ENCODE data around the gene NR3C1. TPM values are rescaled to one million over a fixed set of nuclear protein-coding genes. Genes with fewer than 3 reads are reported as not detected.

NR3C1 gene
- total RNA-seq, 1 donor from 2014 or later = 47.8 TPM

DNA sequence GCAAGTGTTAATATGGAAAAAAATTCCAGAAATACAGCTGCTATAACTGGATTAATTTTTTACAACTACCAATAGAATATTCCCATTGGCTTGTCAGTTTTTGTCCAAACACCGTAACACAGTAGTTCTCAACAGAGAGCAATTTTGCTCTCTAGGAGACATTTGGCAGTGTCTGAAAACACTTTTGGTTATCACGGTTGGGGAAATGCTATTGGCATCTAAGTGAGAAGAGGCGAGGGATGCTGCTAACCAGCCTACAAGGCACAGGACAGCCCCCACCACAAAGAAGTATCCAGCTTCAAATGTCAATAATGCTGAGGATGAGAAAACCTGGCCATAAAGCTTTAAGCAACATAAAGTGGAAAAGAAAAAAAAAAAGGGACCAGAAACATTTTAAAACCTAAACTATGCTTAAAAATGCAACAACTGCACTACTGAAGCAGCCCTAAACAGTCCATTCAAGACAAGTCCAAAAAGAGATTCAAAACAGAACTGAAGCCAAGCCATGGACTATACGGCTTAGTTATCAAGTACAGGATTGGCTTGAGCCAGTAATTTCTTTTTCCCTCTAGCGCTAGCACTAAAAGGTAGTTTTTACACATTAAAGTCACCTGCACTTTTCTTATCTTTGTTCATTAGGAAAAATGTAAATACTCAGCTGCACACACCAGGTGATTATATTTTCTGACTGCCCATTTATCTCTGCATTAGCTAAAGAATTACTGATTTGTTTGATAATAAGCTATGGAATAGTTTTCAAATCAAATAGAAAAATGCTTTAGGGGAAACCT, 83.9 kb downstream of the NR3C1 start:
- Mint-ChIP-seq H3K4me3 (ENCODE audit: unreplicated experiment) (no peak overlapping the region), H3K36me3 (ENCODE audit: unreplicated experiment) (no peaks in the 10 kb centered on the region), H3K4me1 (ENCODE audit: unreplicated experiment) (peaks cover 21% of the 10 kb centered on the region), H3K27ac (ENCODE audit: unreplicated experiment) (no peak overlapping the region), H3K9me3 (ENCODE audit: unreplicated experiment) (no peaks in the 10 kb centered on the region), H3K27me3 (ENCODE audit: unreplicated experiment) (no peaks in the 10 kb centered on the region)
- no peak for DNase-seq (ENCODE audit: extremely low spot score, unreplicated experiment)
- TF ChIP-seq, protein P1, sequence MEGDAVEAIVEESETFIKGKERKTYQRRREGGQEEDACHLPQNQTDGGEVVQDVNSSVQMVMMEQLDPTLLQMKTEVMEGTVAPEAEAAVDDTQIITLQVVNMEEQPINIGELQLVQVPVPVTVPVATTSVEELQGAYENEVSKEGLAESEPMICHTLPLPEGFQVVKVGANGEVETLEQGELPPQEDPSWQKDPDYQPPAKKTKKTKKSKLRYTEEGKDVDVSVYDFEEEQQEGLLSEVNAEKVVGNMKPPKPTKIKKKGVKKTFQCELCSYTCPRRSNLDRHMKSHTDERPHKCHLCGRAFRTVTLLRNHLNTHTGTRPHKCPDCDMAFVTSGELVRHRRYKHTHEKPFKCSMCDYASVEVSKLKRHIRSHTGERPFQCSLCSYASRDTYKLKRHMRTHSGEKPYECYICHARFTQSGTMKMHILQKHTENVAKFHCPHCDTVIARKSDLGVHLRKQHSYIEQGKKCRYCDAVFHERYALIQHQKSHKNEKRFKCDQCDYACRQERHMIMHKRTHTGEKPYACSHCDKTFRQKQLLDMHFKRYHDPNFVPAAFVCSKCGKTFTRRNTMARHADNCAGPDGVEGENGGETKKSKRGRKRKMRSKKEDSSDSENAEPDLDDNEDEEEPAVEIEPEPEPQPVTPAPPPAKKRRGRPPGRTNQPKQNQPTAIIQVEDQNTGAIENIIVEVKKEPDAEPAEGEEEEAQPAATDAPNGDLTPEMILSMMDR (IDR thresholded peaks at IDR 0.05) = no peak

DNA sequence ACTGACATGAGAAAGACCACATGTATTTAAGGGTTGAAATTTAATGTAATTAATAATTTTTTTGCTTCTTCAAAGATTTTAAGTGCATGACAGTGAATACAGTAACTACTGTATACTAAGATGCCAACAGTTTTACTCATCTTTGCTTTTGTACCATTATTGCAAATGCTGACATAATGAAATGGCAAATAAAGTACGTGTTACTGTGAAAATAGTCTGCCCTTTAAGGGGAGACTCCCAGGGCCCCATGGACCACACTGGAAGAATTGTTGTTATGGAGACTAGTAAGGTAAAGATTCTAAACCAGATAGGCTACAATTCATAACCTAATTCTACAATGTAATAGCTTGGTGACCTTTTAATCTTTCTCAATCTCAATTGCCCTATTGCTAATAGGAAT, 84.7 kb downstream of the NR3C1 start:
- Mint-ChIP-seq H3K27ac (ENCODE audit: unreplicated experiment) (no peak overlapping the region), H3K9me3 (ENCODE audit: unreplicated experiment) (no peaks in the 10 kb centered on the region), H3K4me1 (ENCODE audit: unreplicated experiment) (peaks cover 29% of the 10 kb centered on the region), H3K36me3 (ENCODE audit: unreplicated experiment) (no peaks in the 10 kb centered on the region), H3K27me3 (ENCODE audit: unreplicated experiment) (no peaks in the 10 kb centered on the region), H3K4me3 (ENCODE audit: unreplicated experiment) (no peak overlapping the region)
- TF ChIP-seq, protein P1 (IDR thresholded peaks at IDR 0.05) = no peak
- no peak for DNase-seq (ENCODE audit: extremely low spot score, unreplicated experiment)

DNA sequence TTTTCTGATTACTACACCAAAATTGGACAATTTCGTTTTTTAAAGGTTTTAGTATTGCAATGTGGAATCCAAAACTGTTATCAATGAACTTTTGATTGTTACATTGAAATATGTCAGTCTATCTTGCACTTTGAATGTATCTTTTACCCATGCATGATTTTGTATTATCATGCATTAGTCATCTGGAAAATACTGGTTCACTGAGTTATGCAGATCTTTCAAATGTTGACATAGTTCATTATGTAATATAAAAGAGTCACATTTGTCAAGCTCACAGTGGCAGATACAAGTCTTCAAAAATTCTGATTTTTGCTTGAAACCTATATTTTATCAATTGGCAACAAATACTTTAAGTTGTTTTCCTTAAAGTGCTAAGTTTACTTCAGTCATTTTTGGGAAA, 85.2 kb downstream of the NR3C1 start:
- Mint-ChIP-seq H3K27ac (ENCODE audit: unreplicated experiment) (no peak overlapping the region), H3K36me3 (ENCODE audit: unreplicated experiment) (no peaks in the 10 kb centered on the region), H3K4me1 (ENCODE audit: unreplicated experiment) (peaks cover 34% of the 10 kb centered on the region), H3K4me3 (ENCODE audit: unreplicated experiment) (no peak overlapping the region), H3K27me3 (ENCODE audit: unreplicated experiment) (no peaks in the 10 kb centered on the region), H3K9me3 (ENCODE audit: unreplicated experiment) (no peaks in the 10 kb centered on the region)
- TF ChIP-seq, protein P1 (IDR thresholded peaks at IDR 0.05) = no peak
- no peak for DNase-seq (ENCODE audit: extremely low spot score, unreplicated experiment)

DNA sequence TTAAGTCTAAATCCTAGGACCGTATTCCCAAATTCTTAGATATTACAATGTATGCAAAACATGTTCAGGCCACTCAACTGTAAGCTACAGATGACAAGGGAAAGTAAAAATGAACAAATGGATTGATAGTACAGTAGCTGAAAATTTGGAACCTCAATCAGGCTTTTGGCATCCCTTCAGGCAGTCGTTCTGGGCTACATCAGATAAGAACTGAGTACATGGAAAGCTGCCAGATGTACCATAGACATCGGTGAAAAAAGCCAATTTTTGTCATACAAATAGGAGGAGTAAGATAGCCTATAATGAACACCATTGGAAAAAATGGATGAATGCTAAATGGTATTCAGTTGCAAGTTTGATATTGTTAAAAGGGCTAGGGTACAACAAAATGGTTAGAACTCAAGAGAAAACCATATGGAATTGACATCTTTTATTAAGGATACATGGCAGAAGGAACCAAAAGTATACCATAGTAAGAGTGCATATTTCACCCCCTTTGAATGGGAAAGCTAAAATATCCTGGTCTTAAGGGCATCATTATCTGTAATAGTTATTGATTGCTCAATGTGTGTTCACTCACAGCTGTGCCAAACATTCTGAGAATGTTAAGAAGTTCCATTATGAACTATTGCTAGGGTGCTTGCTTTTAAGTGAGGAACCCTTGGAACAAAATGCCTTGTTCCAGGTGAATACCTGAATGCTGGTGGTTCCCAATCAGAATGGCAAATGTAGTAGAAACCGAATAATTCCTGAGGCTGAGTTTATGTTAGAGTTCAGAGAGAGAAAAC, 86.4 kb downstream of the NR3C1 start:
- Mint-ChIP-seq H3K9me3 (ENCODE audit: unreplicated experiment) (no peaks in the 10 kb centered on the region), H3K27me3 (ENCODE audit: unreplicated experiment) (no peaks in the 10 kb centered on the region), H3K4me1 (ENCODE audit: unreplicated experiment) (peaks cover 35% of the 10 kb centered on the region), H3K4me3 (ENCODE audit: unreplicated experiment) (no peak overlapping the region), H3K27ac (ENCODE audit: unreplicated experiment) (no peak overlapping the region), H3K36me3 (ENCODE audit: unreplicated experiment) (peaks cover 6% of the 10 kb centered on the region)
- TF ChIP-seq, protein P1 (IDR thresholded peaks at IDR 0.05) = no peak
- no peak for DNase-seq (ENCODE audit: extremely low spot score, unreplicated experiment)

DNA sequence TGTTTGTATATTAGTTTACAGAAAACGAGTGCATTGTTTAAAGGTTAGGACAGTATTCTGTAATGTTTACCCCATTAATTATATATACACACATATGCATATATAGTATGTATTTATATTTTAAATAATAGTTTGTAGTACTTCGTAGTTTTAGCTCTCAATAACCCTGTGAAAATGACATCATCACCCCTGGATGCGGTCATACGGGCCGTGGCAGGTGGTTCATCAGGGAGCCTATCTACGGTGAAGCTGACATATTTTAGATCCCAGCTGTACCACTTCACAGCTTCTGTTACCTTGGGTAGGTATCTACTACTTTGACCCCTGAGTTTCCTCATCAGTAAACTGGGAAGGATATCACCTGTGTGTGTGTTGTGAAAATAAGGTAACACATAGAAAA, 87.1 kb downstream of the NR3C1 start:
- no peaks in the 10 kb centered on the region for H3K9me3 Mint-ChIP-seq (ENCODE audit: unreplicated experiment)
- no peak for DNase-seq (ENCODE audit: extremely low spot score, unreplicated experiment)
- TF ChIP-seq, protein P1 (IDR thresholded peaks at IDR 0.05) = no peak
- H3K27ac Mint-ChIP-seq (ENCODE audit: unreplicated experiment) = no peak overlapping the region
- peaks cover 13% of the 10 kb centered on the region for H3K36me3 Mint-ChIP-seq (ENCODE audit: unreplicated experiment)
- H3K4me1 Mint-ChIP-seq (ENCODE audit: unreplicated experiment) = peaks cover 42% of the 10 kb centered on the region
- H3K27me3 Mint-ChIP-seq (ENCODE audit: unreplicated experiment) = no peaks in the 10 kb centered on the region
- no peak overlapping the region for H3K4me3 Mint-ChIP-seq (ENCODE audit: unreplicated experiment)

Measured in osteocyte (in vitro differentiated cells).